HPDE6-E6E7 (cell line): ENCODE data around the gene STK25.

ENCODE experiments used
- DNase-seq: peaks from one replicate; pipeline ENCODE4 v3.0.0; 2011; ENCODE audit warnings: missing footprints; ENCODE audit errors: extremely low spot score

The STK25 gene

DNA sequence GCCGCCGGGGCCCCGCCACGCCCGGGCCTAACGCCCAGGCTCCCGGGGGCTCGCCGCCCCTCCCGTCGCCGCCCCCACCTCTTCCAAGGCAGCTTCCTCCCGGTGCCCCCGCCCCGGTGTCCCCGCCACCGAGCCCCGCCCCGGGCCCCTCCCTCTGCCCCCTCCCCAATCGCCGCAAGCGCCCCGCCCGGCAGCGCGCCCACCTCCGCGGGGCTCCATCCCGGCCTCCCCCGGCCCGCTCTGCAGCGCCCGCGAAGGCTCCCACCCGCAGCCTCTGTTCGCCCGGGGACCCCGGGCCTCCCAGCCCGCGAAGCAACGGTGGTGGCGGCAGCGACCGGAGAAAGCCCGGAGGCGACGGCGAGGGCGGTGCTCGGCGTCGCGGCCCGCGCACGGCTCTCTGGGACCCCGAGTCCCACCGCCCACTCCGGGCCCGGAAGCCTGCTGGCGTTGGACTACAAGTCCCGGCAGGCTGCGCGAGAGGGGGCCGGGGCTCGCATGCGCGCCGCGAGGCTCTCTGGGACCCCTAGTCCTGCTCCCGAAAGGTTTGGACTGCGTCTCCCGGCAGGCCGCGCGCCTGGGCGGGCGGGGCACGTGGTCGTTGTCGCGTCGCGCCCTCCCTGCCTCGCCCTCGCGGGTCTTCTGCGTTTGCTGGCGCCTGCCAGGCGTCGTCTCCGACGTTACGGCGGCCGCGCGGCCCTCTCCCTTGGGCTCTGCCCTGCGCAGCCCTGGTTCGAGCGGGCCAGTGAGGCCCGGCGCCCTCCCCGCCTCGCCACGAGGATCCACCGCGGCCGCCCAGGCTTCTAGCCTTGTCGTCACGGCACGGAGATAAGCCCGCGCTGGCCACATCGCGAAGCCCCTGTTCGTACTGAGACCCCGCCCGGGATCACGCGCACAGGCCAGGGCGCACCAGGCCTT lies at the start of gene STK25:
TSS of gene STK25 (minus strand) at position 345 of the 915 bp plus-strand sequence. CDS start 549 bp downstream, outside the sequence.
- peak; percentile 98 for DNase-seq

DNA sequence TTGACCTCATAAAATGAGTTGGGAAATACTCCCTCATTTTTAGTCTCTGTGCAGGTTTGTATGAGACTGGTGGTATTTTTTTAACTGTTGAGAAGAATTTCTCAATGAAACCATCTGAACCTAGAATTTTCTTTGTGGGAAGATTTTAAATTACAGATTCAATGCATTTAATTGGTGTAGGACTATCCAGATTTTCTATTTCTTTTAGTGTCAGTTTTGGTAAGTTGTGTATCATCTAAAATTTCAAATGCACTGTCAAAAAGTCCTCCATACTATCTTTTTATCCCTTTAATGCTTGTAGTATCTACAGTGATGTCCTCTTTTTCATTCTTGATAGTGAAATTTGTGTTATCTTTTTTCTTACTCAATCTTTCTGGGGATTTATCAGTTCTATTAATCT lies 48.4 kb upstream of the STK25 start:
- DNase-seq = no peak

DNA sequence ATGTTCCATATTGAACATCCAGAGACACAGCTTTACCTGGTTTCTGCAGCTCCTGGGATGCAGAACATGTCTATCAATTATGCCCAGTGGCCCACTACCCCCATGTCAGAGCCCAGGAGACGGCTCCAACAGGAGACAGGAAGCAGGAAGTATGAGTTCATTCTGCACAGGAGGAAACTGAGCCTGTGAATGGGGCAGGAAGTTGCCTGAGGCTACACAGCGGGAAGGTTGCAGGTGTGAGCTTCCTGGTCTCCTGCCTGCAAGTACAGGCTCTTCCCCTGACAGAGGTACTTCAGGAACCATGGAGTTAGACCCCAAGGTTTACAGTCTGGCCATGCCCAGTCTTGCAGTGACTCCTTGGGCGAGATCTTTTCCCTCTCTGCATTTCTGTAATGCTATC lies 47.3 kb upstream of the STK25 start:
- DNase-seq = peak; percentile 60

DNA sequence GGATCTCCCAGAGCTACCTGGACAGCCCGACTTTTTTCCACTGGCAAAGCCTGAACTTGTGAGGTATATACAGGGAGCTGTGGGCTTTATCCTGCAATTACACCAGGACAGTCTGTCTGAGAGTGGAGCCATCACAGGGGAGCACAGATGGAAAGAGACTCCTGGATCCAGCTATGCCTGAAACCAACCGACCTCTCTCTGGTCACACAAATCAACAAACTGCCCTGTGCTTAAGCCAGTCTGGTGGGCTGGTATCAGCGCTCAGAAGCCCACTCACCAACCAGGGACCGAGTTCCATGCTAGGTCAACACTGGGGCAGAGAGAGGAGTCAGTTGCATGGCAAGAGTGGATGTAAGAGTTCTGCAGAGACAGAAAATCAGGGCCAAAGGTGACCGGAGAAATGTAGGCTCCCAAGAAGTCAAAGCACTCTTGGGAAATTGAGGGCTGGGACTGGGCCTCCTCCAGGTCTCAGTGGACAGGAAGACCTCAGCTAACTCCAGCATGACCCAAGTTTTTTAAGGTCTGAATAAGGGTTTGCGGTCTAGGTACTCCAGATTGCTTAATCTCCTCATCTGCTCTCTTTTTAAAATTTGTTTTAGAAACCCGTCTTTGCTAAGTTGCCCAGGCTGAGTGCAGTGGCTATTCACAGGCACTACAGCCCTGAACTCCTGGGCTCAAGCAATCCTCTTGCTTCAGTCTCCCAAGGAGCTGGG lies 46.4 kb upstream of the STK25 start:
- DNase-seq = no peak

DNA sequence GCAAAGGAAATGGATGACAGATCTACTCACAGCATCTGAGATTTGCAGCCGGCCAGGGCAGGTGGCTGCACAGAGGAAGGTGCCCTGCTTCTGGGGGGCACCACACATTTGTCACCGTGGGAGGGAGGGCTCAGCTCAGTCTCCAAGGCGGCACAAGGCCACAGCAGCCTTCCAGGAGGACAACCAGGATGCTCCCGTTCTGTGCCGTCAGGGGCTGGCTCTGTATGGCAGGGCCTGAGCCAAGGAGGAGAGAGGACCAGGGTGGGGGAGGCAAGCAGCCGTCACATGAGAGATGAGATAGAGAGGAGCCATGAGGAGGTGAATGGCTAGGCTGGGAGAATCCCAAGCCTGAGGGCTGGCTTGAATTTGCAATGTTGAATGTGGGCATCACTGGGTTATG lies 45.6 kb upstream of the STK25 start:
- DNase-seq = no peak

DNA sequence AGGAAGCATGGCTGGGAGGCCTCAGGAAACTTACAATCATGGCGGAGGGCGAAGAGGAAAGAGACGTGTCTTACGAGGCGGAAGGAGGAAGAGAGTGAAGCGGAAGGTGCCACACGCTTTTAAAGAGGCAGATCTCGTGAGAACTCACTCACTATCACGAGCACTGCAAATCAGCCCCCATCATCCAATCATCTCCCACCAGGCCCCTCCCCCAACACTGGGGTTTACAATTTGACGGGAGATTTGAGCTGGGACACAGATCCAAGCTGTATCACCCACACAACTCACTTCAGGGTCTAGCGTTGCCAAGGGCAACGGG lies 45.1 kb upstream of the STK25 start:
- no peak for DNase-seq

DNA sequence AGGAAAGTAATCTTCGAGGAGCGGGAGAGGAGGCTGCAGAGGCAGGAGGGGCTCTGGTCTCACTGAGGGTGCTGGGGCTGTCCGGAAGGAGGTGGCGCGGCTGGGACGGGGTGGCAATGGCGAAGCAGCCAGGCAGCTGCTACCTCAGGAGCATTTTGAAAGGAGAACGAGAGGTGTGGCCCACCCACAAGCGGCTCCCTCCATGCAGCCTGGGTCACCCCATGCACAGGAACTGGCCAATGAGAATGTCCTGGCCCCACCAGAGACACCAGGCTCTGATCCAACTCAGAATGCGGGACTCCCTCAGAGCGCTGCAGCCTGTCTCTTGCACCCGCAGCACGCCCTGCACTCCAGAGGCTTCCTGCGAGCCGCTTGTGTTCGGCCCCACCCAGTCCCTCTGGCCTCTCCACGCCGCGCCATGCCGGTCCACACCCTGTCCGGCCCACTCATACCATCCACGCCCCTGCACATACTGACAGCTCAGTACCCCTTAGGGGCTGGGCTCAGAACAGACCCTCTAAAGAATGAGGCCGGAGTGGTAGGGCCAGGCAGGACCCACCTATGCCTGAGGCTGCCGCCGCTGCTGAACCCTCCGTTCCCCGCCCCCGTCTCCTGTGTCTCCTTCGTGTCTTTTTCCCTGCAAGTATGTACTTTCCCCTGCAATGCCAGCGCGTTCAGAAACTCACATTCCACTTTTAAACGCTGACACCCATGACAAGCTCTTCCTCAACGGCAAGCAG lies 43.8 kb upstream of the STK25 start:
- no peak for DNase-seq

DNA sequence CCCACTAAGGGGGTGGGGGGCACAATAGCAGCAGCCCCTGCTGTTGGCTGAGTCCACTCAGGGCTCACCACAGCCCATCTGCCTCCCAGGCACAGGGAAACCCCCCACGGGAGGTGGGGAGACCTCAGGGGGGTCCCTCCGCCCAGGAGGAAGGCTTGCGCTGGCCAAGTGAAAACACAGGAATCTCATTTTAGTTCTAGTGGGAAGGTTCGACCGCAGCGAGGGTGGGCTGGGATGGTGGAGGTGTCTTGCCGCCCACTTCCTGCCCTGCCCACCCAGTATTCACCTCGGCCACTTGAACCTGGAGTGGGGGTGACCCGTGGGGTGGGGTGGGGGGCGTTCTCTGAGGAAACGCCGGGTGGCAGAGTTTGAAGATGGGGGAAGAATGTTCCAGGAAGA lies 43.2 kb upstream of the STK25 start:
- DNase-seq = no peak

DNA sequence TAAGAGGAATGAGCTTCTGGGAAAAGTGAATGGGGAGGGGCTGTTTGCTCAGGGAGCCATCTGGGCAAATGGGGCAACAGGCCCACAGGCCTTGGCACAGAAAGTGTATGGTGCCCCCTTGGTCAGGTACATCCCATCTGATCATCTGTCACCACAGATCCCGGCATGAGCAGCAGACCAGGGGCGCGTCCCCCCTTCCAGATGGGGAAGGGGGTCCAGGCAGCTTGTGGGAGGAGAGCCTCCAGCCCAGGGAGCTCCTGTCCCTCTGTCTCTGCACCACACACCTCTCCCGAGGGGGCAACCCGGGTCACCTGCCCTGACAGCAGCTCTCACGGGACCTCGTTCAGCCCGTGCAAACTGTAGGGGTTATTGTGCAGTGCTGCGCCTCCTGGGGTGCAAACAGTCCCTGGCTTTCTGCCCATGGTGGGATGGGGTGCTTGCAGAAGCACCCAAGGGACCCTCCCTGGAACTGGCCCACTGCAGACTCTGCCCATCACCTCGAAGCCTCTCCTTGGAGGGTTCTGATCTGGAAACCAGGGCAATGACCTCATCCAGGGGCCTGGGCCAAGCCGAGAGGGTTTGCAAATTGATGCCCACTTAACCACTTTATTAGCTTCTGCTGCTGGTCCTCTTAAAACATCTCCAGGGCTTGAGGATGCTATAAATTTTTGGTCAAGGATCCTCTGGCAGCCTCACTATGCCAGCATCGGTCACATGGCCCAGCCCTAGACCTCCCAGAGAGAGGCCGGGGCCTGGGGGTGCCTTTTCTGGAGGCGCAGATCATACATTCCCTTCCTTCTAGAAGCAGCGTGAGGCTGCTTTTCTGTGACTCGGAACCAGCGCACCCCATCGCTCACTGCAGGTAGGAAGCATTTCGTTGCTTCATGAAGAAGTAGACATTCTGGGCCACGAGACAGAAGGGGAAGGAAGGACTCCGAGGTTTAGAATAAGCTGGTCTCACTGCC lies 42.5 kb upstream of the STK25 start:
- no peak for DNase-seq

DNA sequence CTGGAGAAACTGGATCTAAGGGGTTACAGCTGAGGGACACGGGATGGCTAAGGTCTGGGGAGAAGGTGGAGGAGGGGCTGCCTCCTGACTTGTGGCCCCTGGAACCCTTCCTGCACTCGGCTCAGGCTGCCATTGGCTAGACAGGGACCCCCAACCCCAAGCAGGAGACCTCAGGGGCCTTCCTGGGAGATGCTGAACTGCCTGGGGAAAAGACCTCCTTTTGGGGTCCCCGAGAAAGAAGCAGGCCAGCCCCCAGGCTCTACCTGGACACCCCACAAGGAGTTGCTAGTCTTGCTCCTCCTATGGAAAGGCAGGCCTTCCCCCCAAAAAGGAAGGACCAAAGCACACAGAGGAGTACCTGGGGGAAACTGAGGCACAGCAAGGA lies 40.1 kb upstream of the STK25 start:
- DNase-seq = no peak

DNA sequence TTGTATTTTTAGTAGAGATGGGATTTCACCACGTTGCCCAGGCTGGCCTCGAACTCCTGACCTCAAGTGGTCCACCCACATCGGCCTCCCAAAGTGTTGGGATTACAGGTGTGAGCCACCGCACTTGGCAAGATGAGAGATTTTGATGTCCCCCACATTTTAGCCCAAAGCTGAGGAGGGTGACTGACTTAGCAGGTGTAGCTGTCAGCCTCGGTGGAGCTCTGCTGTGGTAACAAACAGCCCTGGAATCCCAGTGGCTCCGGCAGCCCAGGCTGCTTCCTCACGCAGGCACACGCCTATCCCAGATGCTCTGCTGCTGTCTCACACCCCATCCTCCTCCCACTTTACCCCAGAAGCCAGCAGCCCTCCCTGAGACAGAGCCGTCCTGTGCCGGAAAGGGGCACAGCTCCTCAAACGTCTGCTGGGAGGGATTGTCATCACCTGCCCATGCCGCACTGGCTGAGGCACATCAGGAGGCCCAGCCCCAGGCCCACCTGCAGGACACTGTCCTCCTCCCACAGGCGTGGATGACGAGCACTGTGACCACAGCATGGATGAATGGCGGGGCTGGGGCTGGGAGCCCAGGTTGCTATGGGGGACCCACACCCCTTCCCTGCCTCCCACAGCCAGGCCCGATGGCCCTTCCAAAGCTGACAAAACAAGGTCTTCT lies 39.5 kb upstream of the STK25 start:
- DNase-seq = no peak

DNA sequence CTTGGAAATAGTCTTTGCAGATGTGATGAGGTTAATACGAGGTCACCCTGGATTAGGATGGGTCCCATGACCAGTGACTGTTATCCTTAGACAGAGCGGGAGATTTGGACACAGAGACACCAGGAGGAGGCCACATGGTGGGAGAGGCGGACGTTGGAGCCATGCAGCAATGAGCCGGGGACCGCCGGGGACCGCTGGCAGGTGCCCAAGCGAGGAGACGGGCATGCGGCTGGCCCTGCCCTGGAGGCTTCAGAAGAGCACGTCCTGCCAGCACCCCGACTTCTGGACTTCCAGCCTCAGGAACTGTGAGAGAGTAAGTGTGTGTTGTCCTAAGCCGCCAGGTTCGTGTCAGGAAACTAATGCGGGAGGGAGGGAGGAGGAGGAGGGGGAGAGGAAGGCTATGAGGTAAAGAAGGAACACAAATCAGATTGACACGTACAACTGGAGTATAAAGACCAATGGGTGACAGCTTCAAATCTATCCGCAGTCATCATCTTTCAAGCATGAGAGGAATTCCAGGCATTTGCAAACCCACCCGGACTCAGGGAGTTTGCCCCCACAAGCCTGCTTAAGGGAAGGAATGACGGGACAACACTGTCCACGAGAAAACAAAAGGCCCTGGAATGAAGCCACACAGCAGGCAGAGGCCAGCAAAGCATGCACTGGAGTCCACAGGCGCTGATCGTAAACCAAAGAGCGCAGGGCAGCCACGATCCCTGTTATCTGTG lies 38.6 kb upstream of the STK25 start:
- DNase-seq = no peak

DNA sequence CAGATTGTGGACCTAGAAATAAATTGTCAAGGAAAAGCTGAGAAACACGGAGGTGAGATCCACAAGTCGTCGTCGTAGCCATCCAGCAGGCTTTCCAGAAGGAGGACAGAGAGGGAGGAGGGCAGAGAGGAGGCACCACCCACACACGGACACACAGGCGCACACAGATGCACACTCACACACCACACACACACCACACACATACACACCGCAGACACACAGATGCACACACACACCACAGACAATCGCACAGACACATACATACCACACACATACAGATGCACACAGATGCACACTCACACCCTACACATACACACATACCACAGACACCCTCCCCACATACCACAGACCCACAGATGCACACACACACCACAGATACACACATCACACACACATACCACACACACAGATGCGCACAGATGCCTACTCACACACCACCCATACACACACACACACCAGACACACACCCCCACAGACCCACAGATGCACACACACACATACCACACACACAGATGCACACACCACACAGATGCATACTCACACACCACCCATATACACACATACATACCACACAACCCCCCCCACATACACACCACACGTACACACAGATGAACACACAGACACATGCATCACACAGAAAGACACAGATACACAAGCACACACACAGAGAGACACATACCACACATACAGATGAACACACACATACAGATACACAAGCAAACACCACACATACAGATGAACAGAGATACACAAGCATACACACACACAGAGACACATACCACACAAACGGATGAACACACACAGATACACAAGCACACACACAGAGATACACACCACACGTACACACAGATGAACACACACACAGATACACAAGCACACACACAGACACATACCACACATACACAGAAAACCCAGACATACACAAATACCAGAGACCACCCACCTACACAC lies 37.4 kb upstream of the STK25 start:
- no peak for DNase-seq

DNA sequence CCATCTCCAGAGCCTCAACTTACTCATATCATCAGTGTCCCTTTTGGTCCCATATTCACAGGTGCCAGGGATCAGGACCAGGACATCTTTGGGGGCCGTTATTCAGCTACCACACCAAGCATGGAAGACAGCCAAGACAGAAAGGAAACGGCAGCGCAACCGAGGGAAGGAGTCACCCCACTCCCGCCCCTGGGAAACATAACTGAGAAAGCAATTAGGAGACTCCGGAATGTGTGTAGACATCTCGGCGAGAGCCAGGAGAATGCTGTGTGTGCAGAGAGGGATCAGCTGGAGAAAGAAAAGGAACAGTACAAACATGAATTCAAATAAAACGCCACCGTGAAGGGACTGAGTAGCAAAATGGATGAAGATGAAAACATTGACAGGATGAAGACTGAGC lies 36.7 kb upstream of the STK25 start:
- no peak for DNase-seq

DNA sequence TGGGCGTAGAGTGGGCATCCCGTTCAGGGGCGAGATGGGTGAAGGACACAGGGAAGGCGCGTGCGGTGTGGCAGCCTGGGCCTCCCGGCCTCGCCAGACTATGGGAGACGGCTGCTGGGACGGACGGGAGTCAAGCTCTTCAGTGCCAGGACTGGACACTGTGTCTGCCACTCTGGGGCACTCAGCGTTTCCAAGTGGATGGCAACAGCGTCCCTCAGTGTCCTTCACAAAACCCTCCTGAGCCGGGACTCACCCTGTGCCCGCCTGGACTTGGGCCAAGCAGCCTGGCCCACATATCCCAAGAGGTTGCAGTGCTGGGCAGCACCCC lies 33.9 kb upstream of the STK25 start:
- DNase-seq = no peak

DNA sequence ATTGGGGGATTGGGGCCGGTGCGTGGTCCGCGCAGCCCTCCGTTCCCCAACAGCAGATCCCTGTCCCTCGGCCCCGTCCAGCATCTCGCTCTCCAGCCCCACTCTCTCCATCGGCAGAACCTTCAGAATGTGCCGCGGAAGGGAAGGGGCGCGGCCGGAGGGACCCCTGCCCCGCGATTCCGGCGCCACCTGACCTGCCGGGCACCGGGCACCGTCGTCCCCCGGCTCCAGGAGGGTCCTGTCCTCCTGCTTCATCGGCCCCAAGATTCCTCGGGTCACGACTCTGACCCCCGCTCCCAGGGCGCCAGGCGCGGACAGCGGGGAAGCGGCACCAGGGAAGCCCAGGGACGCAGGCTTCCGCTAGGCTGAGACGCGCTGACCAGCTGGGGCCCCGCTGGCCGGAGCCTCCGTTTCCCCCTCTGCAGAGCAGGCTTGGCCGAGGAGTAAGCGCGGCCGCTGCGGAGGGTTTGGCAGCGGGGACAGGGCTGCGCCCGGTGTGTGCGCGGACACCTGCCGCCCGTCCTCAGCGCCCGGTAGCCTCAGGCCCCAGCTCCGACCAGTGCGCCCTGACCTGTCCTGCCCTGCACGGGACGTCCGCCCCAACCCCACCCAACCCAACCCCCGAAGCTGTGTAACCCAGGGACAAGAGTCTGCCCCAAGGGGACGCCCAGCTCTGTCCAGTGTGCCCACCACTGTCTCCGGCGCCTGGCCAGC lies 33.3 kb upstream of the STK25 start:
- DNase-seq = no peak

DNA sequence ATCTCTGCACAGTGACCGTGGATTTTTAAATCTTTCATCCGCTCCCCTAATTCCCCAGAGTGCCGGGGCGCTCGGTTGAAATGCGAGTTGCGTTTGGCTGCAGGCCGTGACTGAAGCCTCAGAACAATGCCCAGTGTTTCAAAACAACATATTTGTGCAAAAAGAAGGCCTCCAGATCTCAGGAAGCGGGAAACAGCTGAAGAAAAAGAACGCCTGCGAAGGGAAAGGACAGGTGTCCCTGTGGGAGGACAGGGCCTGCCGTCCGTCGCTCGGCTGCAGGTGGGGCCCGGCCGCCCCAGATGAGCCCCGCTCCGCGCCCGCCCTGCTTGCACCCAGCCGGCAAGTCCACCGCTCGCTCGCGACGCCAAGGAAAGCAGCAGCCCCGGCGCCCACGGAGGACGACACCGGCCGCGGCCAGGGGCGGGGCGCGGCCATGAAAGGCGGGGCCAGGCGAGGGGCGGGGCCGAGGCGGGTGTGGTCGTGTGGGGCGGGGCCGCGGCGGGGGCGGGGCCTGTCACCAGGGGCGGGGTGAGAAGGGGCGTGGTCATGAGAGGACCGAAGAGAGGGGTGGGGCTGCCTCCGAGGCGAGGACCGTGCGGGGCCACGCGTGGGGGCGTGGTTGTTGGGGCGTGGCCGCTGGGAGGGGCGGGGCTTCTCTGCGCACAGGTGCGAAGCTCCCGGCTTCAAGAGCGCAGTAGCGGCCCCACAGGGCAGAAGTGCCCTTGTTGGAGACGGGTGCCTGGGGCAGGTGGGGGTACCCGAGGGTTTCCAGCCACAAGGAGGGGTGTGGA lies 32.6 kb upstream of the STK25 start:
- peak; percentile 83 for DNase-seq

DNA sequence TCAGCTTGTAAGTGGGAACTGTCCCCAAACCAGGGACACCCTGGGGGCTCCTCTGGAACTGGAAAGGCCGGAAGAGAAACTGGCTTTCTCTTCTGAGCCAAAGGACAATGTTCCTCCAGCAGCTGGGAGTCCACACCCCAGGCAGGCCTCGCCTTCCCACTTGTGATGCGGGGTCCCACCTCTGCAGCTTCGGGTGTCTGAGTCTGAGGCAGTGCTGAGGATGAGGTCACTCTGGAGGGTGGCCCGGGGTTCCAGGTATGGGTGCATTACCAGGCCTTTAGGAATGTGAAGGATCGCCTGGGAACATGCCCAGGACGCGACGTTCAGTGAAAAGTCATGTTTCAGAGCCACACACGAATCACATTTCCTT lies 32.0 kb upstream of the STK25 start:
- no peak for DNase-seq
